ENCODE measurements around the gene ZNF280B.
"Not testable (repeated sequence)": the region's sequence is repeated elsewhere in the genome, so short reads cannot be mapped to it uniquely, and the experiment has no call there.

ZNF280B gene

GRCh38 chr22:22458896-22459588 lies 49.5 kb downstream of the ZNF280B start:
- Mint-ChIP-seq H3K36me3 (peaks cover 17% of the 10 kb centered on the region in 2 donors), H3K9me3 (peaks cover 19 to 31% of the 10 kb centered on the region in 2 donors), H3K4me1 (peaks cover 2 to 6% of the 10 kb centered on the region in 2 donors), H3K27me3 (peaks cover 0 to under 1% of the 10 kb centered on the region in 2 donors), H3K4me3 (no peak overlapping the region), H3K27ac (no peak overlapping the region)
- ATAC-seq (replicated peaks) (no peak), DNase-seq (no peak)

- H3K27ac Mint-ChIP-seq = no peak overlapping the region
- H3K4me3 Mint-ChIP-seq = no peak overlapping the region
- peaks cover 17% of the 10 kb centered on the region in 2 donors for H3K36me3 Mint-ChIP-seq
- DNase-seq = no peak
- no peak for ATAC-seq (replicated peaks)
- no peaks in the 10 kb centered on the region for H3K27me3 Mint-ChIP-seq
- H3K9me3 Mint-ChIP-seq = peaks cover 19 to 32% of the 10 kb centered on the region in 2 donors
- no peaks in the 10 kb centered on the region for H3K4me1 Mint-ChIP-seq
Observed at GRCh38 chr22:22458387-22458786, 50.2 kb downstream of the ZNF280B start.

- Mint-ChIP-seq H3K9me3 (peaks cover 27 to 37% of the 10 kb centered on the region in 2 donors), H3K36me3 (peaks cover 24 to 26% of the 10 kb centered on the region in 2 donors), H3K4me1 (peaks cover 19 to 30% of the 10 kb centered on the region in 2 donors), H3K27me3 (no peaks in the 10 kb centered on the region), H3K4me3 (no peak overlapping the region), H3K27ac (no peak overlapping the region)
- no peak for DNase-seq
- no peak for ATAC-seq (replicated peaks)
Observed at GRCh38 chr22:22454997-22455396, 53.5 kb downstream of the ZNF280B start.

GRCh38 chr22:22452996-22453686 lies 55.4 kb downstream of the ZNF280B start:
- Mint-ChIP-seq H3K27me3 (no peaks in the 10 kb centered on the region), H3K27ac (peak overlapping the region; percentile 37), H3K4me1 (peaks cover 23 to 46% of the 10 kb centered on the region in 2 donors), H3K9me3 (peaks cover 13 to 24% of the 10 kb centered on the region in 2 donors), H3K36me3 (peaks cover 11 to 16% of the 10 kb centered on the region in 2 donors), H3K4me3 (no peak overlapping the region)
- ATAC-seq (replicated peaks) (no peak), DNase-seq (no peak)

- no peak for ATAC-seq (replicated peaks)
- Mint-ChIP-seq H3K27me3 (no peaks in the 10 kb centered on the region), H3K27ac (no peak overlapping the region), H3K36me3 (peaks cover 7 to 14% of the 10 kb centered on the region in 2 donors), H3K4me1 (peaks cover 23 to 46% of the 10 kb centered on the region in 2 donors), H3K9me3 (peaks cover 8 to 20% of the 10 kb centered on the region in 2 donors), H3K4me3 (no peak overlapping the region)
- no peak for DNase-seq
Observed at GRCh38 chr22:22452211-22452610, 56.3 kb downstream of the ZNF280B start.

GRCh38 chr22:22450343-22450839 lies 58.2 kb downstream of the ZNF280B start:
- peaks cover 25 to 46% of the 10 kb centered on the region in 2 donors for H3K4me1 Mint-ChIP-seq
- H3K9me3 Mint-ChIP-seq = peaks cover 8 to 20% of the 10 kb centered on the region in 2 donors
- ATAC-seq (replicated peaks) = peak; percentile 99 to 100
- peak; percentile 73 for DNase-seq
- H3K36me3 Mint-ChIP-seq = peaks cover 7 to 14% of the 10 kb centered on the region in 2 donors
- peak overlapping the region in 1 of 2 donors; percentile 50 for H3K4me3 Mint-ChIP-seq
- no peaks in the 10 kb centered on the region for H3K27me3 Mint-ChIP-seq
- H3K27ac Mint-ChIP-seq = peak overlapping the region; percentile 91

- peak; percentile 26 to 41 for ATAC-seq (replicated peaks)
- H3K4me1 Mint-ChIP-seq = peaks cover 25 to 46% of the 10 kb centered on the region in 2 donors
- DNase-seq = no peak
- H3K4me3 Mint-ChIP-seq = peak overlapping the region in 1 of 2 donors; percentile 50
- peaks cover 8 to 16% of the 10 kb centered on the region in 2 donors for H3K9me3 Mint-ChIP-seq
- peak overlapping the region; percentile 91 for H3K27ac Mint-ChIP-seq
- H3K36me3 Mint-ChIP-seq = peaks cover 7 to 11% of the 10 kb centered on the region in 2 donors
- H3K27me3 Mint-ChIP-seq = no peaks in the 10 kb centered on the region
Observed at GRCh38 chr22:22449819-22450218, 58.7 kb downstream of the ZNF280B start.

- no peak for ATAC-seq (replicated peaks)
- H3K4me3 Mint-ChIP-seq = no peak overlapping the region
- H3K4me1 Mint-ChIP-seq = peaks cover 14 to 32% of the 10 kb centered on the region in 2 donors
- H3K27me3 Mint-ChIP-seq = no peaks in the 10 kb centered on the region
- no peak overlapping the region for H3K27ac Mint-ChIP-seq
- no peaks in the 10 kb centered on the region for H3K36me3 Mint-ChIP-seq
- DNase-seq = no peak
- H3K9me3 Mint-ChIP-seq = peaks cover 0 to 3% of the 10 kb centered on the region in 2 donors
Observed at GRCh38 chr22:22446517-22446916, 62.0 kb downstream of the ZNF280B start.

DNA sequence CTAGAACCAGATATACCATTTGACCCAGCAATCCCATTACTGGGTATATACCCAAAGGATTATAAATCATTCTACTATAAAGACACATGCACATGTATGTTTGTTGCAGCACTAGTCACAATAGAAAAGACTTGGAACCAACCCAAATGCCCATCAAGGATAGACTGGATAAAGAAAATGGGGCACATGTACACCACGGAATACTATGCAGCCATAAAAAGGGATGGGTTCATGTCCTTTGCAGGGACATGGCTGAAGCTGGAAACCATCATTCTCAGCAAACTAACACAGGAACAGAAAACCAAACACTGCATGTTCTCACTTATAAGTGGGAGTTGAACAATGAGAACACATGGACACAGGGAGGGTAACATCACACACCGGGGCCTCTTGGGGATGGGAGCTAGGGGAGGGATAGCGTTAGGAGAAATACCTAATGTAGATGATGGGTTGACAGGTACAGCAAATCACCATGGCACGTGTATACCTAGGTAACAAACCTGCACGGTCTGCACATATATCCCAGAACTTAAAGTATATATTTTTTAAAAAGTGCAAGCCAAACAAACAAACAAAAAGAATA lies 64.4 kb downstream of the ZNF280B start:
- DNase-seq; H3K36me3 Mint-ChIP-seq; H3K27me3 Mint-ChIP-seq; H3K4me3 Mint-ChIP-seq; H3K27ac Mint-ChIP-seq; H3K9me3 Mint-ChIP-seq; ATAC-seq (replicated peaks): not testable (repeated sequence)
- peaks cover 8 to 17% of the 10 kb centered on the region in 2 donors for H3K4me1 Mint-ChIP-seq

DNA sequence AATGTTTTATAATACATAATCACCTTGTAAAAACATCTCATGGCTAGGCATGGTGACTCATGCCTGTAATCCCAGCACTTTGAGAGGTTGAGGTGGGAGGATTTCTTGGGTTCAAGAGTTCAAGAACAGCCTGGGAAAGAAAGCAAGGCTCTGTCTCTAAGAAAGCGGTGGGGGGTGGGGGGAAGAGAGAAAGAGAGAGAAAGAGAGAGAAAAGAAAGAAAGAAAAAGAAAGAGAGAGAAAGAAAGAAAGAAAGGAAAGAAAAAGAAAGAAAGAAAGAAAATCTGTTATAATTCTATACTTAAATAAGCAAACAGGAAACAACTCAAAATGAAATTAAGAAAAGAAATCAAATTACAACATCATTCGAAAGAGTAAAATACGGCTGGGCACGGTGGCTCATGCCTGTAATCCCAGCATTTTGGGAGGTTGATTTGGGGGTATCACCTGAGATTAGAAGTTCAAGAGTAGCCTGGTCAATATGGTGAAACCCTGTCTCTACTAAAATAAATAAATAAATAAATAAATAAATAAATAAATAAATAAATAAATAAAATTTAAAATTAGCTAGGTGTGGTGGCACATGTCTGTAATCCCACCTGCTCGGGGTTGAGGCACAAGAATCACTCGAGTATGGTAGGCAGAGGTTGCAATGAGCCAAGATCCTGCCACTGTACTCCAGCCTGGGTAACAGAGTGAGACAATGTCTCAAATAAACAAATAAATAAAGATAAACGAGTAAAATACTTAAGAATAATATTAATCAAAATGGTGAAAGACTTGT lies 65.4 kb downstream of the ZNF280B start:
- Mint-ChIP-seq H3K9me3 (peaks cover 0 to 3% of the 10 kb centered on the region in 2 donors), H3K27ac (no peak overlapping the region), H3K4me1 (peaks cover 7 to 8% of the 10 kb centered on the region in 2 donors), H3K4me3 (no peak overlapping the region), H3K27me3 (no peaks in the 10 kb centered on the region), H3K36me3 (no peaks in the 10 kb centered on the region)
- no peak for DNase-seq
- no peak for ATAC-seq (replicated peaks)

GRCh38 chr22:22441626-22442025 lies 66.9 kb downstream of the ZNF280B start:
- H3K27me3 Mint-ChIP-seq; H3K9me3 Mint-ChIP-seq; H3K4me1 Mint-ChIP-seq; H3K36me3 Mint-ChIP-seq; ATAC-seq (replicated peaks); H3K4me3 Mint-ChIP-seq; H3K27ac Mint-ChIP-seq; DNase-seq: not testable (repeated sequence)

DNA sequence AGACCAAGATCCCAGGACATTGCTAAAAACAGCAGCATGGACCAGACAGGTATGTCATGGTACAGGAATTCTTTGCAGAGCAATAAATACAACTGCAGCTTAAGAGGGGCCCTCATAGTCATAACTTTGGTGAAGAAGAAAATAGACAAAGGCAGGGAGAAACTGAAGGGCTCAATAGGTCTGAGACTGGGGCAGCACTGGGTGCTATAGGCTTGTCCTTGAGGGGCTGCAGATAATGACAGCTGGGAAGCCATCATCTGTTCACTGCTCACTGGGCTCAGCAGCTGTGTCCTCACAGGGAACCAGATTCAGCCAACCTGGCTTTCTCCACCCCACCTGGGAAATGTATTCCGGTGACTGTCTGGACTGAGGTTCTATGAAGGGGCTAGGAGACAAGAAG lies 68.4 kb downstream of the ZNF280B start:
- Mint-ChIP-seq H3K27ac (no peak overlapping the region), H3K4me1 (peaks cover 5 to 7% of the 10 kb centered on the region in 2 donors), H3K36me3 (no peaks in the 10 kb centered on the region), H3K9me3 (peaks cover 2 to 3% of the 10 kb centered on the region in 2 donors), H3K27me3 (no peaks in the 10 kb centered on the region), H3K4me3 (no peak overlapping the region)
- no peak for DNase-seq
- no peak for ATAC-seq (replicated peaks)

Data from stimulated activated naive B cell treated with anti-CD40 and anti-IgM and Interleukin-4, amounts not matched to agents 10 μg/mL and 1 μg/mL and 100 μg/mL, for 72 hours (primary cell).